ENCODE results near the gene SCRN2.

DNA sequence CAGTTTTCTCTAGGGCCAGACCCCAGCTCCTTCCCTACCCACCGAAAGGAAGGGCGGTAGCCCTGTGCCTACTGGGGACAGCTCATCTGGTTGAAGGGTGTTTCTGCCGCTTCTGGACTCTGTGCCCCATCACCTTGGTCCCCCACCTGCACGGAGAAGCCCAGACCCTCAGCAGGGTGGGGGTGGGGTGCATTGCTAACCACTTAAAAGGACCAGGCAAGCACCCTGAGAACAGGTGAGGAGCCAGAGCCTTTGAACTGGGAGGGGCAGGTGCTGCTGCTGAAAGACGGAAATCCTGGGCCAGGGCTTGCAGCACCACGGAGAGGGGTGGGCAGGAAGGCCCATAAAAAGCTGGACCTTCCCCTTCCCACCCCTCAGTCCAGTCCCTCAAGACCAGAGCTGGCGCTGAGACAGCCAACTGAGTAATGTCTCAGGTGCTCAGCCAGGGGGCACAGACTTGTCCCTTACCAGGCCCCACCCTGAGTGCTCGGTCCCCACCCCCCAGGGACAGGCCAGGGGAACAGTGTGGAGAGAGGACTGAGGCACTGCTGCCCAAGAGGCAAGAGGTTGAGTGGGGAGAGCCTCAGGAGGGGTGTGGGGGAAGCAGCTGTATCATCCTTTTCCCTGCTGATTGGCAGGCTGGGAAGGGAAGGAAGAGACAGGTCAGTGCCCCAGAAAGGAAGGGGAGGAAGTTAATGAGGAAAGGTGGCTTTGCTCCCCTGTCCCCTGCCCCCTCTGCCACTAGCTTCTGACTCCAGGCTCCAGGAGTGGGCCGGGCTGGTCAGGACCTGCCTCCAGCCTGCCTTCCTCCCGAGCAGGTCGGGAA, 44.0 kb upstream of the SCRN2 start:
- TF ChIP-seq, protein P1, sequence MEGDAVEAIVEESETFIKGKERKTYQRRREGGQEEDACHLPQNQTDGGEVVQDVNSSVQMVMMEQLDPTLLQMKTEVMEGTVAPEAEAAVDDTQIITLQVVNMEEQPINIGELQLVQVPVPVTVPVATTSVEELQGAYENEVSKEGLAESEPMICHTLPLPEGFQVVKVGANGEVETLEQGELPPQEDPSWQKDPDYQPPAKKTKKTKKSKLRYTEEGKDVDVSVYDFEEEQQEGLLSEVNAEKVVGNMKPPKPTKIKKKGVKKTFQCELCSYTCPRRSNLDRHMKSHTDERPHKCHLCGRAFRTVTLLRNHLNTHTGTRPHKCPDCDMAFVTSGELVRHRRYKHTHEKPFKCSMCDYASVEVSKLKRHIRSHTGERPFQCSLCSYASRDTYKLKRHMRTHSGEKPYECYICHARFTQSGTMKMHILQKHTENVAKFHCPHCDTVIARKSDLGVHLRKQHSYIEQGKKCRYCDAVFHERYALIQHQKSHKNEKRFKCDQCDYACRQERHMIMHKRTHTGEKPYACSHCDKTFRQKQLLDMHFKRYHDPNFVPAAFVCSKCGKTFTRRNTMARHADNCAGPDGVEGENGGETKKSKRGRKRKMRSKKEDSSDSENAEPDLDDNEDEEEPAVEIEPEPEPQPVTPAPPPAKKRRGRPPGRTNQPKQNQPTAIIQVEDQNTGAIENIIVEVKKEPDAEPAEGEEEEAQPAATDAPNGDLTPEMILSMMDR (IDR thresholded peaks at IDR 0.05), result no peak
- no peak for TF ChIP-seq EZH2 (IDR thresholded peaks at IDR 0.05)
